ENCODE measurements around the gene GPALPP1.
"Not testable (repeated sequence)": the region's sequence is repeated elsewhere in the genome, so short reads cannot be mapped to it uniquely, and the experiment has no call there.

DNA sequence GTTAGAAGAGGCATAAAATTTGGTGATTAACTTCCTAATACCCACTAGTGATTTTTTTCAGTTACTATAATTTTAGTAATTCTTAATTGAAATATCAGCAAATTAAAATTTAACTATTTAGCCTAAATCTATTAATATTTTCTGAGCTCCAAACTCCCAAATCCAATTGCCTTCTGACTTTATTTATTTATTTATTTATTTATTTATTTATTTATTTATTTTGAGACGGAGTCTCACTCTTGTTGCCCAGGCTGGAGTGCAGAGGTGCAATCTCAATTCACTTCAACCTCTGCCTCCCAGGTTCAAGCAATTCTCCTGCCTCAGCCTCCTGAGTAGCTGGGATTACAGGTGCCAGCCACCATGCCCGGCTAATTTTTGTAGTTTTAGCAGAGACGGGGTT lies 74.6 kb downstream of the GPALPP1 start:
- not testable (repeated sequence) for TF ChIP-seq POLR2A (IDR thresholded peaks at IDR 0.05; ENCODE audit: low read depth, low read length); RAD21 (IDR thresholded peaks at IDR 0.05; ENCODE audit: low read length); RCOR1 (IDR thresholded peaks at IDR 0.05; ENCODE audit: insufficient replicate concordance, low read length); BHLHE40 (IDR thresholded peaks at IDR 0.05; ENCODE audit: low read depth, low read length); SMC3 (IDR thresholded peaks at IDR 0.05; ENCODE audit: low read depth, low read length); FOS (IDR thresholded peaks at IDR 0.05; ENCODE audit: low read depth, low read length); CEBPB (IDR thresholded peaks at IDR 0.05; ENCODE audit: low read depth, low read length); RFX5 (IDR thresholded peaks at IDR 0.05; ENCODE audit: low read depth, low read length); MAFK (IDR thresholded peaks at IDR 0.05; ENCODE audit: low read depth, low read length)
- TF ChIP-seq, protein P1, sequence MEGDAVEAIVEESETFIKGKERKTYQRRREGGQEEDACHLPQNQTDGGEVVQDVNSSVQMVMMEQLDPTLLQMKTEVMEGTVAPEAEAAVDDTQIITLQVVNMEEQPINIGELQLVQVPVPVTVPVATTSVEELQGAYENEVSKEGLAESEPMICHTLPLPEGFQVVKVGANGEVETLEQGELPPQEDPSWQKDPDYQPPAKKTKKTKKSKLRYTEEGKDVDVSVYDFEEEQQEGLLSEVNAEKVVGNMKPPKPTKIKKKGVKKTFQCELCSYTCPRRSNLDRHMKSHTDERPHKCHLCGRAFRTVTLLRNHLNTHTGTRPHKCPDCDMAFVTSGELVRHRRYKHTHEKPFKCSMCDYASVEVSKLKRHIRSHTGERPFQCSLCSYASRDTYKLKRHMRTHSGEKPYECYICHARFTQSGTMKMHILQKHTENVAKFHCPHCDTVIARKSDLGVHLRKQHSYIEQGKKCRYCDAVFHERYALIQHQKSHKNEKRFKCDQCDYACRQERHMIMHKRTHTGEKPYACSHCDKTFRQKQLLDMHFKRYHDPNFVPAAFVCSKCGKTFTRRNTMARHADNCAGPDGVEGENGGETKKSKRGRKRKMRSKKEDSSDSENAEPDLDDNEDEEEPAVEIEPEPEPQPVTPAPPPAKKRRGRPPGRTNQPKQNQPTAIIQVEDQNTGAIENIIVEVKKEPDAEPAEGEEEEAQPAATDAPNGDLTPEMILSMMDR (conservative IDR thresholded peaks at IDR 0.05; ENCODE audit: low read depth, low read length) = not testable (repeated sequence)
- TF ChIP-seq, protein P2, sequence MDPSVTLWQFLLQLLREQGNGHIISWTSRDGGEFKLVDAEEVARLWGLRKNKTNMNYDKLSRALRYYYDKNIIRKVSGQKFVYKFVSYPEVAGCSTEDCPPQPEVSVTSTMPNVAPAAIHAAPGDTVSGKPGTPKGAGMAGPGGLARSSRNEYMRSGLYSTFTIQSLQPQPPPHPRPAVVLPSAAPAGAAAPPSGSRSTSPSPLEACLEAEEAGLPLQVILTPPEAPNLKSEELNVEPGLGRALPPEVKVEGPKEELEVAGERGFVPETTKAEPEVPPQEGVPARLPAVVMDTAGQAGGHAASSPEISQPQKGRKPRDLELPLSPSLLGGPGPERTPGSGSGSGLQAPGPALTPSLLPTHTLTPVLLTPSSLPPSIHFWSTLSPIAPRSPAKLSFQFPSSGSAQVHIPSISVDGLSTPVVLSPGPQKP (IDR thresholded peaks at IDR 0.05; ENCODE audit: borderline replicate concordance, low read depth, low read length) = not testable (repeated sequence)
- TF ChIP-seq, protein P3, sequence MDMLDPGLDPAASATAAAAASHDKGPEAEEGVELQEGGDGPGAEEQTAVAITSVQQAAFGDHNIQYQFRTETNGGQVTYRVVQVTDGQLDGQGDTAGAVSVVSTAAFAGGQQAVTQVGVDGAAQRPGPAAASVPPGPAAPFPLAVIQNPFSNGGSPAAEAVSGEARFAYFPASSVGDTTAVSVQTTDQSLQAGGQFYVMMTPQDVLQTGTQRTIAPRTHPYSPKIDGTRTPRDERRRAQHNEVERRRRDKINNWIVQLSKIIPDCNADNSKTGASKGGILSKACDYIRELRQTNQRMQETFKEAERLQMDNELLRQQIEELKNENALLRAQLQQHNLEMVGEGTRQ (IDR thresholded peaks at IDR 0.05; ENCODE audit: low read depth, low read length) = not testable (repeated sequence)

Data from IMR-90 (cell line).